ENCODE measurements around the gene AP5M1.

The AP5M1 gene

GRCh38 chr14:57262117-57262516 is 6.7 kb upstream of the AP5M1 start:
- ChIA-PET CTCF (no interaction called here), POLR2A (no interaction called here)
- TF ChIP-seq FOXK2 (IDR thresholded peaks at IDR 0.05) (no peak), SP1 (IDR thresholded peaks at IDR 0.05) (no peak), L3MBTL2 (conservative IDR thresholded peaks at IDR 0.05) (no peak), PKNOX1 (IDR thresholded peaks at IDR 0.05) (no peak), TARDBP (IDR thresholded peaks at IDR 0.05) (no peak), HDGF (IDR thresholded peaks at IDR 0.05; ENCODE audit: borderline replicate concordance) (no peak), SUZ12 (IDR thresholded peaks at IDR 0.05) (no peak), NFRKB (IDR thresholded peaks at IDR 0.05) (no peak), LEF1 (IDR thresholded peaks at IDR 0.05; ENCODE audit: borderline replicate concordance) (no peak), FOXA1 (IDR thresholded peaks at IDR 0.05) (no peak), FOXM1 (IDR thresholded peaks at IDR 0.05; ENCODE audit: borderline replicate concordance) (no peak), CTBP1 (IDR thresholded peaks at IDR 0.05; ENCODE audit: borderline replicate concordance) (no peak), ZNF384 (IDR thresholded peaks at IDR 0.05) (no peak), BHLHE40 (IDR thresholded peaks at IDR 0.05; ENCODE audit: borderline replicate concordance) (no peak), ELF4 (IDR thresholded peaks at IDR 0.05) (no peak)
- no peak for DNase-seq (ENCODE audit: extremely low spot score)

- ChIA-PET CTCF (no interaction called here), POLR2A (no interaction called here)
- TF ChIP-seq ARNT (IDR thresholded peaks at IDR 0.05) (no peak), HDGF (IDR thresholded peaks at IDR 0.05; ENCODE audit: borderline replicate concordance) (no peak), ZNF384 (IDR thresholded peaks at IDR 0.05) (no peak), PKNOX1 (IDR thresholded peaks at IDR 0.05) (no peak)
- no peak for DNase-seq (ENCODE audit: extremely low spot score)
Observed at GRCh38 chr14:57266065-57266464, 2.7 kb upstream of the AP5M1 start.

DNA sequence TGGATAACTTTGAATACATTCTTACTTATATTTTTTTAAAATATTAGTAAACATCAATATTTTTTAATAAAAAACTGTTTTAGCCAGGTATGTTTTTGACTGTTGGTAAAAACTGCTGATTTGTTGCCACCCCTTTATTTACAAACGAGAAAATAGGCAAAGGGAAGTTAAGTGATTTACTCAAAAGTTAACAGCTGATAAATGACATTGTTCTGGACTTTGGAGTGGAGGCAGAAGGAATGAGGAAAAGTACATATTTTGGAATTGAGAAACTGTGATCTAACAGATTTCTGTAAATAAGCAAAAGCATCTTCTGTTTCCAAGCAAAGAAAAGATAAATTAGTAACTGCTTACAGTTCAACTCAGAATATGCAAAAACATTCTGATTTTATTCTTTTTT is 4.5 kb downstream of the AP5M1 start:
- ChIA-PET POLR2A (no interaction called here), CTCF (no interaction called here)
- DNase-seq (ENCODE audit: extremely low spot score): no peak
- no peak for TF ChIP-seq FOXK2 (IDR thresholded peaks at IDR 0.05)
- no peak for TF ChIP-seq L3MBTL2 (conservative IDR thresholded peaks at IDR 0.05)
- TF ChIP-seq FOXA1 (IDR thresholded peaks at IDR 0.05): no peak
- no peak for TF ChIP-seq ARNT (IDR thresholded peaks at IDR 0.05)
- no peak for TF ChIP-seq FOXM1 (IDR thresholded peaks at IDR 0.05; ENCODE audit: borderline replicate concordance)
- no peak for TF ChIP-seq HDGF (IDR thresholded peaks at IDR 0.05; ENCODE audit: borderline replicate concordance)
- no peak for TF ChIP-seq BHLHE40 (IDR thresholded peaks at IDR 0.05; ENCODE audit: borderline replicate concordance)
- no peak for TF ChIP-seq TARDBP (IDR thresholded peaks at IDR 0.05)
- no peak for TF ChIP-seq PKNOX1 (IDR thresholded peaks at IDR 0.05)
- no peak for TF ChIP-seq CTBP1 (IDR thresholded peaks at IDR 0.05; ENCODE audit: borderline replicate concordance)
- no peak for TF ChIP-seq ELF4 (IDR thresholded peaks at IDR 0.05)
- TF ChIP-seq ZNF384 (IDR thresholded peaks at IDR 0.05): no peak
- TF ChIP-seq SP1 (IDR thresholded peaks at IDR 0.05): no peak
- no peak for TF ChIP-seq LEF1 (IDR thresholded peaks at IDR 0.05; ENCODE audit: borderline replicate concordance)
- no peak for TF ChIP-seq NFRKB (IDR thresholded peaks at IDR 0.05)
- TF ChIP-seq SUZ12 (IDR thresholded peaks at IDR 0.05): no peak

GRCh38 chr14:57274551-57274950 is 5.8 kb downstream of the AP5M1 start:
- TF ChIP-seq CTBP1 (IDR thresholded peaks at IDR 0.05; ENCODE audit: borderline replicate concordance) (no peak), LEF1 (IDR thresholded peaks at IDR 0.05; ENCODE audit: borderline replicate concordance) (no peak), HDGF (IDR thresholded peaks at IDR 0.05; ENCODE audit: borderline replicate concordance) (no peak), TARDBP (IDR thresholded peaks at IDR 0.05) (no peak), FOXK2 (IDR thresholded peaks at IDR 0.05) (no peak), ARNT (IDR thresholded peaks at IDR 0.05) (no peak), NFRKB (IDR thresholded peaks at IDR 0.05) (no peak), SUZ12 (IDR thresholded peaks at IDR 0.05) (no peak), PKNOX1 (IDR thresholded peaks at IDR 0.05) (no peak)
- no peak for DNase-seq (ENCODE audit: extremely low spot score)
- CTCF ChIA-PET: interaction anchor here (0.7 kb wide), 1 partner anchor 20 kb away, joined by 3 read pairs; no protein-coding TSS in a partner anchor
- POLR2A ChIA-PET: no interaction called here

- ChIA-PET CTCF (interaction anchor here (0.7 kb wide), 1 partner anchor 20 kb away, joined by 3 read pairs; no protein-coding TSS in a partner anchor), POLR2A (no interaction called here)
- no peak for TF ChIP-seq CTBP1 (IDR thresholded peaks at IDR 0.05; ENCODE audit: borderline replicate concordance)
- no peak for TF ChIP-seq BHLHE40 (IDR thresholded peaks at IDR 0.05; ENCODE audit: borderline replicate concordance)
- no peak for TF ChIP-seq SUZ12 (IDR thresholded peaks at IDR 0.05)
- TF ChIP-seq L3MBTL2 (conservative IDR thresholded peaks at IDR 0.05): no peak
- no peak for TF ChIP-seq ELF4 (IDR thresholded peaks at IDR 0.05)
- TF ChIP-seq ZNF384 (IDR thresholded peaks at IDR 0.05): no peak
- no peak for TF ChIP-seq LEF1 (IDR thresholded peaks at IDR 0.05; ENCODE audit: borderline replicate concordance)
- TF ChIP-seq PKNOX1 (IDR thresholded peaks at IDR 0.05): no peak
- TF ChIP-seq HDGF (IDR thresholded peaks at IDR 0.05; ENCODE audit: borderline replicate concordance): no peak
- no peak for TF ChIP-seq NFRKB (IDR thresholded peaks at IDR 0.05)
- no peak for TF ChIP-seq FOXA1 (IDR thresholded peaks at IDR 0.05)
- TF ChIP-seq SP1 (IDR thresholded peaks at IDR 0.05): no peak
- no peak for TF ChIP-seq ARNT (IDR thresholded peaks at IDR 0.05)
- TF ChIP-seq FOXM1 (IDR thresholded peaks at IDR 0.05; ENCODE audit: borderline replicate concordance): no peak
- no peak for TF ChIP-seq FOXK2 (IDR thresholded peaks at IDR 0.05)
- TF ChIP-seq TARDBP (IDR thresholded peaks at IDR 0.05): no peak
- DNase-seq (ENCODE audit: extremely low spot score): no peak
Observed at GRCh38 chr14:57275023-57275664, 6.4 kb downstream of the AP5M1 start.

Measured in HEK293T (cell line).